Stimulated activated CD4-positive, alpha-beta T cell treated with anti-CD3 and anti-CD28 coated beads, TNF-alpha, amount 100 ng/mL, for 24 hours (primary cell): Measurements from ENCODE around the gene CFB.
"Not testable (repeated sequence)": the region's sequence is repeated elsewhere in the genome, so short reads cannot be mapped to it uniquely, and the experiment has no call there.

ENCODE experiments used
- DNase-seq, 3 experiments: peaks; one replicate each; pipeline ENCODE4 v3.0.0-alpha.2; 2020; ENCODE audit warnings: low read depth in 3 of 3

The CFB gene

DNA sequence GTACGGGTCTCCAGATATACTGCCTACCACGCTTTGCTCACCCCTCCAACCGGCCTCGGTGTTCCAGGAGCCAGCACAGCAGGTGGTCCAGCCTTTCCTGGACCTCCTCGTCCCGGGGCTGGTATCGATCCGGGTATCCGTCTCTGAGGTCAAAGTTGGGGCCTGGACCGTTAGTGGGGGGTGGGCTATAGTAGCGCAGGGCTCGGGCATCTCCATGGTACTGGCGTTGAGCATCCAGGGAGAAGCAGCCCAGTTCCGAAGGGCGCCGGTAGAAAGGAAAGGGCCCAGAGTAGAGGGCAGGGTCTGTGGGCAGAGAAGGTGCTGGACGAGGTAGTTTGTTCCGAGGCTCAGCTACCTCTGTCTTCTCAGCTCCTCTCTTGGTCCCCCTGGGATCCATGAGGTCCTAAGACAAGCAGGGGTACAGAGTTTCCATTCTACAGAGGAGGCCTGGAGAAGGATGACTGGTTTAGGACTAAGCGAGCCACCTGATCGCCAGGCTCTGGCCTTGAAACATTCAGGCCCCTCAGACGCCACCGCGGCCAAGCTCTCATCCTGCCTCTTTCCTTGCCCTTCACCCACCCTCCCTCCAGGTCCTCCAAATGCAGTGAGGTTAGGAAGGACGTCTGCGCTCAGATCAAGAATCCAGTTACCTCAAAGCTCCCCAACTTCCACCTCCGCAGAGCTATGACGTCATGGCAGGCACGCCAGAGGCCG lies 25.5 kb downstream of the CFB start:
- no peak for DNase-seq

DNA sequence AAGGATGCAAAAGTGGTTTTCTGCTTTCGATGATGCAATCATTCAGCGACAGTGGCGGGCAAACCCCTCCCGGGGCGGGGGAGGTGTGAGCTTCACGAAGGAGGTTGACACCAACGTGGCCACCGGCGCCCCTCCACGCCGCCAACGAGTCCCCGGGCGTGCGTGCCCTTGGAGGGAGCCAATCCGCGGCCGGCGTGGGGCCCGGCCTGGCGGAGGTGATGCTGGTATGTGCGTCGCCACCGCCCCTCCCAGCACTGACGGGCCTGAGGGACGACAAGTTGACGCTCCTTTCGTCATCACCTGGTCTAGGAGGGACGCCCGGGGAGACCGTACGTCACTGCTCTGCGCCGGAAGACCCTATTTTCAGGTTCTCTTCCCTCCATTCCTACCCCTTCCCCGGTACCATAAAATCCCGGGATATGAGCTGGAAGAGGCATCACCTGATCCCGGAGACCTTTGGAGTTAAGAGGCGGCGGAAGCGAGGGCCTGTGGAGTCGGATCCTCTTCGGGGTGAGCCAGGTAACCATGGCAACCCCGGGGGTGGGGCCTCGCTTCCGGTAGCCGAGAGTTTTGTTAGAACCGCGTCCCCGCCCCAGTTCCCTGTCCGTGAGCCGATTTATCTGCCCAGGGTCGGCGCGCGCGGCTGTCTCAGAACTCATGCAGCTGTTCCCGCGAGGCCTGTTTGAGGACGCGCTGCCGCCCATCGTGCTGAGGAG lies 26.3 kb downstream of the CFB start, which contains the start of gene DXO:
TSS of gene DXO (minus strand) at position 146 of the 716 bp plus-strand sequence. CDS start 463 bp downstream, outside the sequence.
- DNase-seq, result peak; percentile 96 to 98 (median 96)

DNA sequence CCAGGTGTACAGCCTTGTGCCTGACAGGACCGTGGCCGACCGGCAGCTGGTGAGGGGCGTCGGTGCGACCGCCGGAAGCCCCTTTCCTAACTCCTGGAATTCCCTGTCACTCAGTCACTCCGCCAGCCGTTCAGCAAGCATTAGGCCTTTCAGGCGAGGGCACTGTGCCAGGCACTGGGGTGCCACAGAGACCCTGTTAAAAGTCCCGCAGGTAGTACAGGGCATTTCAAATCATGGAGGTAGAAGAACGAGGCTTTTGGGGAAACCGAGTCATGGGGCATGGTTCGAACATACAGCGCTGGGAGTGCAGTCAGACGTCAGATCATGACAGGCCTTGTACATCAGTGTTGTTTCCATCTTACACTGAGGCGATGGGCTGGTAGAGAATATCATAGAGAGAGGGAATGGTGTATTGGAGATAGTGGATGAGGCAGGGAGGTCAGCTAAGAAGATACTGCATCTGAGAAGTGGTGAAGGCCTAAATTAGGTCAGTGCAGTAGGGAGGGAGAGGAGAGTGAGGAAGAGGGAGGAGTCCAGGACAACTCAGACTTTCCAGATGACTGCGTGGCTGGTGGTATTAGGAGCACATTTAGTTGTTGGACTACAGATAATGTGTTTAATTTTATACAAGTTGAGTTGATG lies 26.9 kb downstream of the CFB start:
- DNase-seq, result no peak

DNA sequence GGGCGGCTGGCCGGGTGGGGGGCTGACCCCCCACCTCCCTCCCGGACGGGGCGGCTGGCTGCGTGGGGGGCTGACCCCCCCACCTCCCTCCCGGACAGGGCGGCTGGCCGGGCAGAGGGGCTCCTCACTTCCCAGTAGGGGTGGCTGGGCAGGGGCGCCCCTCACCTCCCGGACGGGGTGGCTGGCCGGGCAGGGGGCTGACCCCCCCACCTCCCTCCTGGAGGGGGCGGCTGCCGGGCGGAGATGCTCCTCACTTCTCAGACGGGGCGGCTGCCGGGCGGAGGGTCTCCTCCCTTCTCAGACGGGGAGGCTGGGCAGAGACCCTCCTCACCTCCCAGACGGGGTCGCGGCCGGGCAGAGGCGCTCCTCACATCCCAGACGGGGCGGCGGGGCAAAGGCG lies 30.2 kb downstream of the CFB start:
- not testable (repeated sequence) for DNase-seq

DNA sequence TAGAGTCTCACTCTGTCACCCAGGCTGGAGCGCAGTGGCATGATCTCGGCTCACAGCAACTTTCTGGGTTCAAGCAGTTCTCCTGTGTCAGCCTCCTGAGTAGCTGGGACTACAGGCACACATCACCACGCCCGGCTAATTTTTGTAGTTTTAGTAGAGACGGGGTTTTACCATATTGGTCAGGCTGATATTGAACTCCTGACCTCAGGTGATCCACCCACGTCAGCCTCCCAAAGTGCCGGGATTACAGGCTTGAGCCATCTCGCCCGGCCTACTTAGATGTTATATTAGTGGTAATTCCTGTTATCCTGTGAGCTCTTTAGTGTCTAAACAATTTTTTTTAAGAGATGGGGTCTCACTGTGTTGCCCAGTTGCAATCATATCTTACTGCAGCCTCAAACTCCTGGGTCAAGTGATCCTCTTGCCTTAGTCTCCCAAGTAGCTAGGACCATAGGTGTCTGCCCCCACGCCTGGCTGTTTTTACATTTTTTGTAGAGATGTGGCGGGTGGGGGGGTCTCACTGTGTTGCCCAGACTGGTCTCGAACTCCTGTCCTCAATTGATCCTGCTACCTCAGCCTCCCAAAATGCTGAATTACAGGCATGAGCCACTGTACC lies 32.0 kb downstream of the CFB start:
- DNase-seq, result no peak

DNA sequence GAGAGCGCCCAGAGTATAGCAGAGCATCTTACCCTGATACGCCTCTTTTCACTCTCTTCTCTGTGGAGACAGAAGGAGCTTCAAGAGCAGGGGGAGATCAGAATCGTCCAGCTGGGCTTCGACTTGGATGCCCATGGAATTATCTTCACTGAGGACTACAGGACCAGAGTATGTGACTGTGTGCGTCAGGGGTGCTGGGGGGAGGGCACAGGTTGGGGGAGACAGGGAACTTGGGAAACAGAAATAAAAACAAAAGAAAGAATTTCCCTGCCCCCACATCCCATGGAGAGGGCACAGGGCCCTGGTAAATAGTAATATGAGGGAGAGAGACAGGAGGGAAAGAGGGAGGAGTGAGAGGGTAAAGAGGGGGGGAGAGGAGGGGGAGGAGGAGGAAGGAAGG lies 32.9 kb downstream of the CFB start:
- DNase-seq, result no peak

DNA sequence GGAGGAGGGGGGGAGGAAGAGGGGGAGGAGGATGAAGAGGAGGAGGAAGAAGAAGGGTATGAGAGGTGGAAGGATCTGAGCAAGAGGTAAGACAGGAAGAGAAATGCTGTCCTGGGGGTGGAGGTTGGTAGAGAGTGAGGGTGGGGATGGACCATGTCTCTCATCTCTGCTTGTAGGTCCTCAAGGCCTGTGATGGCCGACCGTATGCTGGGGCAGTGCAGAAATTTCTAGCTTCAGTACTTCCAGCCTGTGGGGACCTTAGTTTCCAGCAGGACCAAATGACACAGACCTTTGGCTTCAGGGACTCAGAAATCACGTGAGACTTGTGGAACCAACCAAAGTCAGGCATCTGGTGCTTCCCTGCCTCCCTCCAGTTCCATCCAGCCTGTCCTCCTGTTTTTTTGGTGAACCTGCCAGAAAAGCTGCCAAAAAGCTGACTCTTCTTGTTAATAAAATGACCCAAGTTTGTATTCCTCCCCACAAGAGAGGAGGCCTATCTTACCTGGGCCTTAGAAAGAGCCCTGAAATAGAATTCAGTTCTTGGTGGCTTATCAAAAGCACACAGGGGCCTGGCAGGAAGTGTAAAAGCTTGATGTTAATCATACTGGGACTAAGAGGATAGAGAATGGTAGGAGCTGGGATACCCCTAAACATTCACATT lies 33.5 kb downstream of the CFB start:
- DNase-seq, result no peak

DNA sequence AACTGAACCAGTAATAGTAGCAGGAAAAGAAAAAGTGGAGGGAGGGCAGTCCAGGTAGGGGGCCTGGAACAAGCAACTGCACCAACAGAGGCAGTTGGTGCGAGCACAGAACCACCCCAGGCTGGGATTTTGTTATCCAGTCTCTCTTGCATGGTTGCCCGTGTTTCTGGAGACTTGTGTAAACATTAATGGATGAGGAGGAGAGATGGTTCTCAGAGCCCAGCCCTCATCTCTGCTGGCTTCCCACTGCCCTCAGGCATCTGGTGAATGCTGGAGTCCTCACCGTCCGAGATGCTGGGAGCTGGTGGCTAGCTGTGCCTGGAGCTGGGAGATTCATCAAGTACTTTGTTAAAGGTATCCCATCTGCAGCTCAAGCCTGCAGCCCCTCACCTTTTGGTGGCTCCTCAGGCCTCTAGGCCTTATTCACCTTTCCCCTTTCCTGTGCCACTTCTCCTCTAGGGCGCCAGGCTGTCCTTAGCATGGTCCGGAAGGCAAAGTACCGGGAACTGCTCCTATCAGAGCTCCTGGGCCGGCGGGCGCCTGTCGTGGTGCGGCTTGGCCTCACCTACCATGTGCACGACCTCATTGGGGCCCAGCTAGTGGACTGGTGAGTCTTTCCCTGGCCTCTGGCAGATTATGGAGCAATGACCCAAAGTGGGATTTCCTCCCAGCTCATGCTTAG lies 34.4 kb downstream of the CFB start:
- DNase-seq, result not testable (repeated sequence)

DNA sequence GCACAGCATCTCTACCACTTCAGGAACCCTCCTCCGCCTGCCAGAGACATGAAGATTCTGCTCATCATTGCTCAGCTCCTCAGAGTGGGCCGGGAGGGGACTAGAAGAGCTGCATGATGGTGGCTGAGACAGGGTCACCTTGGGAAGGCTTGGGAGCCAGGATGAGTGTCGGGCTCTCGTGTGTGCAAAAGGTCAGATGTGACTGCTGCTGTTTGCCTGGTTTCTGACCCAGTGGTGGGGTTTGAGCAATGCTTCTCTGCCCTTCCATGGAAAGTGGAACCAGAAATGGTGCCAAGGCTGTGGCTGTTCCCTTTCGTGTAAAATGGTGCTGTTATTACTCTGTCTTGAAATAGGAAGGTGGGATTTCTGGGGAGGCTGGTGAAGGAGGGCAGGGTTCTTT lies 35.1 kb downstream of the CFB start:
- not testable (repeated sequence) for DNase-seq

DNA sequence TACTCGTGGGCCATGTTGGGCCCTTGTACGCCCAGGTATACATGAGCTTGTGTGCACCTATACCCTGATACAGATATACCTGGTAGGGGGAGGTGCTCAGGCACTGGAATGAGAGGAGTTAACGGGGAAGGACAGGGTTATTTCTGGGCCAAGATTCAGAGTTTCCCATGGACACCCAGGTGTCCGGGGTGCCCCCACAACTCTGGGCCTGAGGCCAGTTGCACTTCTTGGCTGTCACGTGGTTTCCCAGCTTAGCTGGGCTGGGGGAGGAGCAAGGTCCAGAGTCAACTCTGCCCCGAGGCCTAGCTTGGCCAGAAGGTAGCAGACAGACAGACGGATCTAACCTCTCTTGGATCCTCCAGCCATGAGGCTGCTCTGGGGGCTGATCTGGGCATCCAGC lies 35.8 kb downstream of the CFB start, which contains the start of gene C4A:
TSS of gene C4A (plus strand) at position 314 of the 400 bp plus-strand sequence. CDS start at position 365, 51 bp downstream.
- DNase-seq, result not testable (repeated sequence)

DNA sequence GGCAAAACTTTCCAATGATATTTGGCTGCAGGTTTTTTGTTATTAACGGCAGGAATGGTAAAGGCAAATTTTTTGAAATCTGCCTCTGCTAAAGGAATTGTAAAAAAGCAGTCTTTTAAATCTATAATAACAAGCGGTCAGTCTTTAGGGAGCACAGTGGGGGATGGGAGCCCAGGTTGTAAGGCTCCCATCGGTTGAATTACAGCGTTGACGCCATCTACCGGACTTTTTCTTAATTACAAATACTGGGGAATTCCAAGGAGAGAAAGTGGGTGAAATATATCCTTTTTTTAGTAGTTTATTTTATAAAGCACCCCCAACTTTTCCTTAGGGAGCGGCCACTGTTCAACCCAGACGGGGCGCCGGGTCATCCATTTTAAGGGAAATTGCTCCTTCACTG lies 43.5 kb downstream of the CFB start:
- DNase-seq, result not testable (repeated sequence)

DNA sequence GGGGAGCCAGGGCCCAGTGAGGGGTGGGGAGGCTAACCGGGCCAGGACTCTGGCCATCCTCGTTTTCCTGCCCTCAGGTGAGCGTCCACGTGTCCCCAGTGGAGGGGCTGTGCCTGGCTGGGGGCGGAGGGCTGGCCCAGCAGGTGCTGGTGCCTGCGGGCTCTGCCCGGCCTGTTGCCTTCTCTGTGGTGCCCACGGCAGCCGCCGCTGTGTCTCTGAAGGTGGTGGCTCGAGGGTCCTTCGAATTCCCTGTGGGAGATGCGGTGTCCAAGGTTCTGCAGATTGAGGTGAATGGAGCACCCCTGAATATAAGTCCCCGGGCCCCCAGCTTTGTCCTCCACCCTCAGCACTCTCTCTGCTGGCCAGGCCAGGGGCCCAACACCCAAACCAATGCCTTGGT lies 48.5 kb downstream of the CFB start:
- DNase-seq, result not testable (repeated sequence)

DNA sequence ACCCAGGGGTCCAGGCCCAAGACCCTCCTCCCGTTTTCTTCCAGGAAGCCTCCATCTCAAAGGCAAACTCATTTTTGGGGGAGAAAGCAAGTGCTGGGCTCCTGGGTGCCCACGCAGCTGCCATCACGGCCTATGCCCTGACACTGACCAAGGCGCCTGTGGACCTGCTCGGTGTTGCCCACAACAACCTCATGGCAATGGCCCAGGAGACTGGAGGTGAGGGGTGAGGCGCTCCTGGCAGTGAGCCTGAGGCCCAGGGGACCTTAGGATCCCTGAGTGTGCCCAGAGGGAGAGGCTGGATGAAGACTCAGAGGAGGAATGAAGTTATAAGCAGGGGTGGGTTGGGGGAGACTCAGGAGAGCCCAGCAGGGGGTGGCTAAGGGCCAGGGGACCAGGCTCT lies 50.5 kb downstream of the CFB start:
- not testable (repeated sequence) for DNase-seq
